GM18498 (cell line): ENCODE results near the gene CDK5RAP3.

Experiments used
- ATAC-seq: cut with Tn5 transposase; IDR thresholded peaks from one replicate; pipeline ENCODE4 v1.9.1; 2021; ENCODE audit warnings: mild to moderate bottlenecking, moderate library complexity; ENCODE audit not compliant: unreplicated experiment

CDK5RAP3 gene

DNA sequence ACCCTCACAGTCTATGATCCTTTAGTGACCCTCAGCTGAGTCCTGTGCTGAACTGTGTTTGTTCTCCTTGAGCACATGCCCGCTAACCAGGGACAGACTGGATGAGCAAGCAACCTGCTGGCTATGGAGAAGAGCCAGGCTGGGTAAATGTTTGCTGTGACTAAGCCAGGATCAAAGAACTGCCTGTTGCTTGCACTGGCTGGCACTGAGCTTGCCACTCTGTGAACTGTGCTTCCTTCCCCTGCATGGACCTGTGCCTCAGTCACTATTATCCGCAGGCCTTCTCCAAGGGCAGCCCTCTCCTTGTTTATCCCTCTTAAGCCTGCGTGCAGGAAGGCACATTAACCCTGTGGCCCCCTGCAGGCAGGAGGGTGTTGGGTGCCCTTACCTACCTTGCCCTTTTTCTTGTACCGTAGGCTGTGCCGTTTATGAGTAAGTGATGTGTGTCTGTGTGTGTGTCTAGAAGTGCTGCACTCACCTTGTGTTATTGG is 22.2 kb upstream of the CDK5RAP3 start:
- ATAC-seq: no peak

GRCh38 chr17:47949197-47949759 is 21.6 kb upstream of the CDK5RAP3 start:
- ATAC-seq: peak; percentile 61

- ATAC-seq: no peak
Measured at GRCh38 chr17:47949946-47950345, 21.0 kb upstream of the CDK5RAP3 start.

GRCh38 chr17:47950448-47950847 is 20.5 kb upstream of the CDK5RAP3 start:
- no peak for ATAC-seq

- ATAC-seq: no peak
Measured at GRCh38 chr17:47952171-47953021, 18.5 kb upstream of the CDK5RAP3 start.

DNA sequence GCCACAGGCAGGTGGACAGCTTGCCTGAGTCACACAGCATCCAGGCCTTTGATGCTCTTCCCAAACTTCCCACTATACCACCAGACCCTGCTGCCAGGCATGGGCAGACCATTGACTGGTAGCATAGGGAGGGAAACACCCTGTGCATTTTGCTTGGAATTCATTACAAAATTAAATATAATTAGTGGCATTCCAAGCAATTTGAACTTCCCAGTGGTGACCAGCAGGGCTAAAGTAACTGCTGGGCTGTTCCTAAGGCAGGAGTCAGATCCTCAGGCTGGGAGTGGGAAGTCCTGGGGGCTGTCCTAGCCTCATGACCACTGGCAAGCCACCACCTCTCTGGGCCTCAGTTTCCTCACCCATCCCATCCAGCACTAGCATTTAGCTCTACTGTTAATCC is 17.0 kb upstream of the CDK5RAP3 start:
- no peak for ATAC-seq

GRCh38 chr17:47955497-47956461 is 15.1 kb upstream of the CDK5RAP3 start:
- ATAC-seq: no peak

- no peak for ATAC-seq
Measured at GRCh38 chr17:47956791-47957590, 13.9 kb upstream of the CDK5RAP3 start.

DNA sequence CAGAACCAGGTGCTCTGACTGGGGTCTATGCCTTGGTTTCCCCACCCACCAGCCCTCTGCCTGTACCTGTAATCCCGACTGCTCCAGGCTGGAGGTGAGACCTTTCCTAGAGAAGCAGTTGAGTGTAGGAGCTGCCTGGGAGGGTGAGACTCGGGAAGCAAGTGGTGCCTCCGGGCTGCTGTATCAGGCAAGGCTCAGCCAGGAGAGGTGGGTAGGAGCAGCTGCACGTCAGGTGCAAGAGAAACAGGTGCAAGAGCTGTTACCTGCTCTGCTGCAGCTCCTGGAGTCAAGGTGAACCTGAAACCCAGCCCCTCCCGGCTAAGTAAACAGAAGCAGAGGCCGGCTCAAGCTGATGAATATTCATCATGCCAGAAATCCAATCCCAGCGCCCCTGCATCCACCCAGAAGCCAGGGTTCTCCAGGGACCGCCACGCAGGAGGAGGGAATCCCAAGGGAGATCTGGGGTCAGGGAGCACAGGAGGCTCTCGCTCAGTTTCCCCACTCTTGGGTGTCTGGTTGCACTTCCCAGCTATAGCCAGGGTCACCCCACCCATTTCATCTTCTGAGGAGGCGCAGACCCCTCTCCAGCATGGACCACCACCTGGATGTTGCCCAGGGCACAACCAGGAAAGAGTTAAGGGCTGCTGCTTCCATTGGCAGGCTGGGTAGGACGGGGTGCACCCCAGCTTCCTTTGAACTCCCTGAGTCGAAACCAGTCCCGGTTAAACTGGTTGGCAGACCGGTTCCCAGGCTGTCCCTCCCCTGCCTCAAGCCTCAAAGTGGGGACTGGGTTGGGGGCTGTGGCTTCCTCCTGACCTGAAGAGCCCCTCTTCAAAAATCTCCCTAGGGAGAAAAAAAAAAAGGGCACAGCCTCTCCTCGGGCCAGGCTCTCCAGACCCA is 13.1 kb upstream of the CDK5RAP3 start, which contains the start of gene PRR15L:
PRR15L (minus strand) TSS at position 293 of the 900 bp plus-strand sequence. CDS start 4,649 bp downstream, outside the sequence.
- ATAC-seq: no peak

- no peak for ATAC-seq
Measured at GRCh38 chr17:47959825-47960655, 10.9 kb upstream of the CDK5RAP3 start.

GRCh38 chr17:47961406-47961805 is 9.5 kb upstream of the CDK5RAP3 start:
- ATAC-seq: no peak

GRCh38 chr17:47962901-47963300 is 8.0 kb upstream of the CDK5RAP3 start:
- no peak for ATAC-seq

DNA sequence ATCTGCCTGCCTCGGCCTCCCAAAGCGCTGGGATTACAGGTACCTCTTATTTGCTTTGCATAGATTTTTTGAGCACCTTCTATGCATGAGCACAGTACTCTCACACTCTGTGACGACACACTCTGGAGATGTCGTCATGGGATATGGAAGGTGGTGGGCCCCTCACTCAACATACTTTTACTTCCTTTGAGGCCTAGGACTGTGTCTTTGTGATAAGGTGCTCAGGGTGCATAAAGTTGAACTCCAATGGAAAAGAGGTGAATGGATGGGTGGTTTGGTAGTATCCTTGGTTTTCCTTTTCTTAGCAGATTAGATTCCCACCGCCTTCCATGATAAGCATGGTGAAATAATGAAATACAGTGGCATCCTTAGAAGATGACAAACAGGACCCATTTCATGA is 6.1 kb upstream of the CDK5RAP3 start:
- no peak for ATAC-seq

DNA sequence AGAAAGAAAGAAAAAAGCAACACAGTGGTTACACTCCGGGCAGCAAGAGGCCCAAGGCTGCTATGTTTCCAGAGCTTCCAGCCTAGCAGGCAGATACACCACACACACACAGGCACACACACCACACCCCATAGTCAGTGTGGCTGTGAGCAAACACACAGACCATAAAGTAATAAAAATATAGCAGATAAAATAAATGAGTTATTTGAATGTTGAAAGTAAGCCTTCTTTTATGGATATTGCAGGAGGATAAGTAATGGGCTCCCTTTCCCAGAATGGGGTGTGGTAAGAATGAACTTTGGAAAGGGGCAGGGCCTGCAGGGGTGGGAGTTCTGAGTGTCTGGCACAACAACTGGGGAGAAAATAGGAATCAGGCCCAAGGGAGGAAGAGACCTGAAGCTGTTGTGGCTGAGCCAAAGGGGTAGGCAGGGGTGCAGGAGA is 4.8 kb upstream of the CDK5RAP3 start:
- ATAC-seq: no peak

DNA sequence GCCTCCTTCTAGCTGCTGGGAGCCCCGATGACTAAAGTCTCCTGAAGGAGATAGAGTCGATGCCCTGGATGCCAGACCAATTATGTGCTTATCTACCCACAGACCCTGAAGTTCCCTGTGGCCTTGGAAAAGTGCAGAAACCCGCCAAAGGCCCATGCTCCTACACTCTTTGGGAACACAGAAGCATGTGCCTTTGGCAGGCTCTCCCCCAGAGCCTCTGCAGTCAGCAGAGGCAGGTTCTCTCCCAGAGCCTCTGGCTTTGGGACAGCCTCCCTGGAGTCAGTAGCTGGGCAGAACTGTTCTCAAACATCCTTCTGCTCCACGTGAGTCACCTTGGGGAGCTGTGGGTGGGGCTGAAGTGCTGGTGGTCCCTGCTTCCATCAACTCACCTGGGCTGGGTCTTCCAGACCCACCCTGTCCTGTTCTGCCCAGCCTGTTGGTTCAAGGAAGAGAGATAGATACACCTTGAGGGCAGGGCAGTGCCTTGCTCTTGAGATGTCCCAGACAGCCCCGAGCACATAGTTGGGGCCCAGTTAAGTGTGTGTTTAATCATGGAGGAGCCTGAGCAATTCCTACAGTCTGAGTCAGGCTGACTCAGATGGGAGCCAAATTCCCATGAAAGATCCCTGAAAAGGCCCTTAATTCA is 3.2 kb upstream of the CDK5RAP3 start:
- no peak for ATAC-seq

GRCh38 chr17:47968836-47969235 is 2.1 kb upstream of the CDK5RAP3 start:
- ATAC-seq: no peak

GRCh38 chr17:47969930-47970724 is 786 bp upstream of the CDK5RAP3 start:
- no peak for ATAC-seq
